ENCODE data around the gene TEN1. TPM values are rescaled to one million over a fixed set of nuclear protein-coding genes. Genes with fewer than 3 reads are reported as not detected.

Gene TEN1
- total and polyA plus RNA-seq, 9 of the 15 experiments (the other 6 are each of a cell fraction or from before 2014, with no cell fraction given), result 1.3 to 25.7 (median 10.1) TPM

DNA sequence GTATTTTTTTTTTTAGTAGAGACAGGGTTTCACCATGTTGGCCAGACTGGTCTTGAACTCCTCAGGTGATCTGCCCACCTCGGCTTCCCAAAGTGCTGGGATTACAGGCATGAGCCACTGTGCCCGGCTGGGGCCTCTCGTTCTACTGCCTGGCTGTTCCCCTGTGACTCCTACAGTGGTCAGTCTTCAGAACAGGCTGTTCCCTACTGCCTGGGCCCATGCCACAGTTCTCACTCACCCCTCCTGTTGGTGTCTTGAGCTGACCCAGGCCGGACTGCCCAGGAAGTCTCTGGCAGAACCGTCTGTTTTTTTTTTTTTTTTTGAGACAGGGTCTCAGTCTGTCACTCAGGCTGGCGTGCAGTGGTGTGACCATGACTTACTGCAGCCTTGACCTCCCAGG is 24.9 kb downstream of the TEN1 start (continued):
- no peak for TF ChIP-seq RBBP5 (IDR thresholded peaks at IDR 0.05; ENCODE audit: borderline replicate concordance, insufficient read depth, low read length, poor library complexity, severe bottlenecking)
- no peak for TF ChIP-seq TFAM (CRISPR knock-in tag; conservative IDR thresholded peaks at IDR 0.05)
- no peak for TF ChIP-seq PCBP2 (IDR thresholded peaks at IDR 0.05; ENCODE audit: low read depth, low read length, poor library complexity, severe bottlenecking)
- TF ChIP-seq, protein P1, sequence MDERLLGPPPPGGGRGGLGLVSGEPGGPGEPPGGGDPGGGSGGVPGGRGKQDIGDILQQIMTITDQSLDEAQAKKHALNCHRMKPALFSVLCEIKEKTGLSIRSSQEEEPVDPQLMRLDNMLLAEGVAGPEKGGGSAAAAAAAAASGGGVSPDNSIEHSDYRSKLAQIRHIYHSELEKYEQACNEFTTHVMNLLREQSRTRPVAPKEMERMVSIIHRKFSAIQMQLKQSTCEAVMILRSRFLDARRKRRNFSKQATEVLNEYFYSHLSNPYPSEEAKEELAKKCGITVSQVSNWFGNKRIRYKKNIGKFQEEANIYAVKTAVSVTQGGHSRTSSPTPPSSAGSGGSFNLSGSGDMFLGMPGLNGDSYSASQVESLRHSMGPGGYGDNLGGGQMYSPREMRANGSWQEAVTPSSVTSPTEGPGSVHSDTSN (CRISPR knock-in tag; IDR thresholded peaks at IDR 0.05; ENCODE audit: low read depth), result no peak
- TF ChIP-seq, protein P1 (tag; conservative IDR thresholded peaks at IDR 0.05; ENCODE audit: low read depth), result no peak

DNA sequence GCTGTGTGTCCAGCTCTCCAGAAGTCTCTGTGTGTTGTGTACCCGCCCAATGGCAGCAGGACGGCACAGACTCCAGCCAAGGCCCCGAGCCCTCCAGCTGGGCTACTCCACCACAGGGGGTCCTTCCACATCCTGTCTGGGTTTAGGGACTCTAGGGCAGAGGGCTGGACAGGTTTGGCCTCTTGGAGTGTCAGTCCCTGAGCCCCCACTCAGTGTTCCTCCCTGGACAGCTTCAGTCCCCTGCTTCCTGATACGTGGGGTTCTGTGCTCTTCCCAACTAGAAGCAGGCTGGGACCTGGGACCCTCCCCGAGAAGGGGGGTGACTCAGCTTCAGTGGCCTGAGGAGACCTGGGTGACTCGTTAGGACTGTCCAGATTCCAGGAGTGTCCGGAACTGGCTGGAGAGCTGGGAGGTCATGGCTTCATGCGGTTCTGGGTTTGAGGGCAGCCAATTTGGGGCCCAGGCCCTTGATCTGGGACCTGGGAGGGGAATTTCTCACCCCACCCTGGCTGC is 25.8 kb downstream of the TEN1 start:
- 67% methylated on average over 8 of the region's 8 CpGs for WGBS (ENCODE audit: insufficient coverage, low coverage, missing lambda C conversion rate)
- in situ Hi-C loops (cut with MboI), result loop anchor here (5.0 to 10.0 kb wide), 3 partner anchors 98 to 287 kb away; a partner anchor contains a TSS
- no peak for ATAC-seq
- Histone ChIP-seq H3K79me2 (ENCODE audit: control insufficient read depth, insufficient read depth, low read length) (no peaks in the 10 kb centered on the region), H3K9me3 (replicated peaks; ENCODE audit: control insufficient read depth, insufficient read depth, low read depth, low read length) (no peaks in the 10 kb centered on the region), H3K9ac (ENCODE audit: insufficient read depth in 1 of 2, low read depth in 2 of 2, low read length in 2 of 2) (peak overlapping the region in 1 of 2 experiments; percentile 70; a peak in 2 of 4 replicates), H3K4me2 (ENCODE audit: insufficient read depth, low read length) (no peak overlapping the region), H2AFZ (ENCODE audit: low read depth, low read length) (no peak overlapping the region), H3K4me1 (replicated peaks in 1 of 2; ENCODE audit: control insufficient read depth in 2 of 2, insufficient read depth in 2 of 2, low read length in 2 of 2) (peaks cover 2 to 47% of the 10 kb centered on the region in 2 experiments; a peak in 4 of 5 replicates), H3K27ac (ENCODE audit: extremely low read depth, low read depth, low read length) (no peak overlapping the region), H3K27me3 (ENCODE audit: control insufficient read depth in 2 of 2, insufficient read depth in 2 of 2, low read length in 2 of 2) (peaks cover 26 to 27% of the 10 kb centered on the region in 2 experiments), H3K36me3 (ENCODE audit: control insufficient read depth, insufficient read depth, low read length) (peaks cover 16% of the 10 kb centered on the region; the same call in 2 of the 3 replicates), H3K9me1 (ENCODE audit: control insufficient read depth, insufficient read depth, low read length) (no peaks in the 10 kb centered on the region), H3K4me3 (no peak overlapping the region), H4K20me1 (replicated peaks; ENCODE audit: control insufficient read depth, insufficient read depth, low read length) (no peaks in the 10 kb centered on the region)
- intact Hi-C loops (cut with micrococcal nuclease), result loop anchor here (1.0 to 10.0 kb wide), 2 partner anchors 100 to 250 kb away; no protein-coding TSS in a partner anchor
- BruUV-seq (replicated peaks), result no TSS peak
- FAIRE-seq, result no peak
- no peak for DNase-seq (ENCODE audit: extremely low read depth in 1 of 4, low spot score in 3 of 4)
- CTCF ChIA-PET (ENCODE audit: low intra/inter-chr PET ratio), result interaction anchor here (0.9 to 3.7 kb wide), 3 partner anchors 99 to 251 kb away, joined by 3 to 47 read pairs (median 5); partner anchors contain the start of genes GALK1 and MRPL38
- POLR2A ChIA-PET, result interaction anchor here (1.1 to 1.8 kb wide), 3 partner anchors 10 to 316 kb away, joined by 3 to 7 read pairs (median 3); no protein-coding TSS in a partner anchor
- TF ChIP-seq, protein P2, sequence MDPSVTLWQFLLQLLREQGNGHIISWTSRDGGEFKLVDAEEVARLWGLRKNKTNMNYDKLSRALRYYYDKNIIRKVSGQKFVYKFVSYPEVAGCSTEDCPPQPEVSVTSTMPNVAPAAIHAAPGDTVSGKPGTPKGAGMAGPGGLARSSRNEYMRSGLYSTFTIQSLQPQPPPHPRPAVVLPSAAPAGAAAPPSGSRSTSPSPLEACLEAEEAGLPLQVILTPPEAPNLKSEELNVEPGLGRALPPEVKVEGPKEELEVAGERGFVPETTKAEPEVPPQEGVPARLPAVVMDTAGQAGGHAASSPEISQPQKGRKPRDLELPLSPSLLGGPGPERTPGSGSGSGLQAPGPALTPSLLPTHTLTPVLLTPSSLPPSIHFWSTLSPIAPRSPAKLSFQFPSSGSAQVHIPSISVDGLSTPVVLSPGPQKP (CRISPR knock-in tag; IDR thresholded peaks at IDR 0.05), result no peak
- no peak for TF ChIP-seq SREBF1 (IDR thresholded peaks at IDR 0.05; ENCODE audit: borderline replicate concordance, low read depth, low read length)
